Stimulated activated CD8-positive, alpha-beta memory T cell treated with anti-CD3 and anti-CD28 coated beads, Interleukin-2, amount 100 ng/mL, for 48 hours (primary cell): ENCODE results near the gene PLXNA4.
"Not testable (repeated sequence)": the region's sequence is repeated elsewhere in the genome, so short reads cannot be mapped to it uniquely, and the experiment has no call there.

Experiments
- DNase-seq, 2 donors: peaks; one replicate each; pipeline ENCODE4 v3.0.0-alpha.2; 2020; ENCODE audit warnings: low read depth in 2 of 2

PLXNA4 gene

DNA sequence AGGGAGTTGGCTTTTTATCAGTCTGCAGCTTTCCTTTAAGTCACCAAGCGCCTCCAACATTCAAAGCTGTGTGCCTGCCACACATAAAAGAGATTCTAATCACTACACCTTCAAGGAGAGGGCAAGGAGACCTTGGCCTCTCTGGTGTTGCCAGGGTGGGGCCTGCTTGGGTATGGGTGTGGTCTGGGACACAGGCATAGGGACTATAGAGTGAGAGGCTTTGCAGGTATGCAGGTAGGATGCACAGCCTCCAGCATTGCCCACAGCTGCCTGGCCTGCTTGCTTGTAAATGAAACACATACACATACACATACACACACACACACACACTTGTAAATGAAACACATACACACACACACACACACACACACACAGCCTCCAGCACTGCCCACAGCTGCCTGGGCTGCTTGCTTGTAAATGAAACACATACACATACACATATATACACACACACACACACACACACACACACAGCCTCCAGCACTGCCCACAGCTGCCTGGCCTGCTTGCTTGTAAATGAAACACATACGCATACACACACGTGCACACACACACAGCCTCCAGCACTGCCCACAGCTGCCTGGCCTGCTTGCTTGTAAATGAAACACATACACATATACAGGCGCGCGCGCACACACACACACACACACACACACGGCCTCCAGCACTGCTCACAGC, 397.7 kb downstream of the PLXNA4 start:
- DNase-seq, result not testable (repeated sequence)

DNA sequence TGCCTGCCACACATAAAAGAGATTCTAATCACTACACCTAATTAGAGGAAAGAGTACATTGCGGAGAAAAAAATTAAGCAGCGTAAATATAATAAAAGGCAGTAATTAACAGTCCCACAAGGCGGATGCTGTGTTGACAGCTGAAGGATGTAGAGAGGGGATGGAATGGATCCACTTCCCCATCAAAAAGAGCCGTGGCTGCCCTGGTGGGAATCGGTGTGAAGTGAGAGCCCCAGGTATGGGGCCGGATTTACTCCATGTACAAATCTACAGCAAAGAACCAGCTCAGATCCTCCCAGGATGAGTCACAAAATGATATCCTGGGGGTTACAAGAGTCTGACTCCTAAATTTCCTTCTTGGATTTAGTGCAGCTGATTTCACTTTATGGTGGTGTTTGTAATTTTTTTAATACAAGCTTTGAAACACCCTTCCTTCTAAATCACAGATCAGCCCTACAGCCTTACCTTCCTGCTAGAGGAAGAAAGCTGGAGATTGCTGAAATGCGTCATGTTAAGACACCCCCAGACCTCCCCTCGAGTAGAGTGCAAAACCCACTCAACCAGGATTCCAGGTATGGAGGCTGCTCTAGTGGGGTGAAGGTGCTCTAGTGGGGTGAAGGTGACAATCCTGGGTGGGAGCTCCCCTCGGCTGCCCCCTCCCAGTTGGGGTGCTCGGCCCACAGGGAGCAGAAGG, 398.4 kb downstream of the PLXNA4 start:
- no peak for DNase-seq

DNA sequence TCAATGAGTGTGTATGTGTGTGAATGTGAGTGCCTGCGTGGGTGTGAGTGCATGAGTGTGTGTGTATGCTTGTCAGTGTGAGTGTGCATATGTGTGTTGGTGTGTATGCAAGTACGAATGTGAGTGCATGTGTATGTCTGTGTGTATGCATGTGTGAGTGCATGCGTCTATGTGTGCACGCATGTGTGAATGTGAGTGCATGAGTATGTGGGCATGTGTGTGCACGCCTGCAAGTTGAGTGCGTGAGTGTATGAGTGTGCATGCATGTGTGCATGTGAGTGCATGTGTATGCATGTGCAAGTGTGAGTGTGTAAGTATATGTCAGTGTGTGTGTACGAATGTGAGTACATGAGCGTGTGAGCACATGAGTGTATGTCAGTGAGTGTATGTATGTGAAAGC, 399.6 kb downstream of the PLXNA4 start:
- no peak for DNase-seq

DNA sequence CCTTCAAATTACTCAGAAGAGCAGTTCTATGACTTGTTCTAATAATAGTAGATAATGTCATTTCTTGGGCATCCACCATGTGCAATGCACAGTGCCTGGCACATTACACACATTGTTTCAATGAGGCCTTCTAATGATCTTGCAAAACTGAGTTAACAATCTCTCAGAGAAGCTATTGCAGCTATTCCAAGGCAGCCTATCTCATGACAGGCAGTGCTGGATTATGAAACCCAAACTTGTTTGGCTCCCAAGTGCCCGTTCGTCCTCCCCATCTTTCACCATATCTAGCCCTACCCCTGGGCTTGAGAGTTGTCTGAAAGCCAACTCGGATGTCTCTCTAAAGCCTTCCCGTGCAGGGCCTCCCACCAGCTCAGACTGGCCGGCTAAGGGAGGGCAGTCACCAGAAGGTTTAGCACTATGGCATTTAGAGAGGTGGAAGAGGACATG, 405.1 kb downstream of the PLXNA4 start:
- no peak for DNase-seq

DNA sequence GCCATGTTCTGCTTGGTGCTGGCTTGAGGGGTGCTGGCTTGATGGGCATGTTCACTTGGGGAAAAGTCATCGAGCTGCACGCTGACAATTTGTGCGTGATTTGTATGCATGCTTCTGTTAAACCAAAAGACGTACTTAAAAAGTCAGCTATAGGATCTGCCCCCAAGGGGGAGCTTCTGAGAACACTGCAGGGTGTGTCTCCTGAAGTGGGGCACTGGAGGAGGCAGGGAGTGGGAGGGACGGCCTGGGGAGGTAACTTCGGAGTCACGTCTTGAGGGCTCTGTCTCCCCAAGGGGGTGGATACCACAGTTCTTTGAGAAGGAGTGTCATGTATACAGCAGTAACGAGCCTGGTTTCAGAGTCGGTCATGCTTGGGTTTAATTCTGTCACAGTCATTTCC, 406.5 kb downstream of the PLXNA4 start:
- no peak for DNase-seq

DNA sequence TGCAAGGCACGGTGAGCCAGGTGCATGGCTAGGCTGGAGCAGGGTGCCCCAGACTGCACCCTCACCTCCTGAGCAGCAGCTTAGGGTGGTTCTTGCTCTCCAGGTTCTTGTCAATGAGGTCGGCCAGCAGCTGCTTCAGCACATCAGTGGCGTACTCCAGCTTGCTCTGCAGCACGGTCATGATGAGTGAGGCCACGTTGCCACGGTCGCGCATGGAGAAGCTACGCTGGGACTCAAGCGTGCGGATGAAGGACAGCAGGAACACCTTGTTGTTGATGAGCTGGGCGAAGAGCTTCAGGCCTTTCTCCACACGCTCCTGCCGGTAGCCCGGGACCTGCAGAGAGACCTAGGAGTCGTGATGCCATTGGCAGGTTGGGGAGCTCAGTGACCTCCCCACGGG, 408.0 kb downstream of the PLXNA4 start:
- DNase-seq, result no peak

DNA sequence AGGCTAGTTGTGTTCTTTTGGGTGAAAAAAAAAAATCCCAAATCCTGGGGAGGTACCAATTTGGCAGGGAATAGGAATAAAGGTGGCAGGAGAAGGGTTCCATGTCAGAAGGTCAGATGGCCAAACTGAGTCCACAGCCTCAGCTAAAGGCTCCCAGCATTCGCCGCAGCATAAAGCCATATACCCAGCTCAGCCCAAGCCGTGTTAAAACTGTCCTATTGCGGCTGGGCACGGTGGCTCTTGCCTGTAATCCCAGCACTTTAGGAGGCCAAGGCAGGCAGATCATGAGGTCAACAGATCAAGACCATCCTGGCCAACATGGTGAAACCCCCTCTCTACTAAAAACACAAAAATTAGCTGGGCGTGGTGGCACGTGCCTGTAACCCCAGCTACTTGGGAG, 410.6 kb downstream of the PLXNA4 start:
- DNase-seq, result not testable (repeated sequence)

DNA sequence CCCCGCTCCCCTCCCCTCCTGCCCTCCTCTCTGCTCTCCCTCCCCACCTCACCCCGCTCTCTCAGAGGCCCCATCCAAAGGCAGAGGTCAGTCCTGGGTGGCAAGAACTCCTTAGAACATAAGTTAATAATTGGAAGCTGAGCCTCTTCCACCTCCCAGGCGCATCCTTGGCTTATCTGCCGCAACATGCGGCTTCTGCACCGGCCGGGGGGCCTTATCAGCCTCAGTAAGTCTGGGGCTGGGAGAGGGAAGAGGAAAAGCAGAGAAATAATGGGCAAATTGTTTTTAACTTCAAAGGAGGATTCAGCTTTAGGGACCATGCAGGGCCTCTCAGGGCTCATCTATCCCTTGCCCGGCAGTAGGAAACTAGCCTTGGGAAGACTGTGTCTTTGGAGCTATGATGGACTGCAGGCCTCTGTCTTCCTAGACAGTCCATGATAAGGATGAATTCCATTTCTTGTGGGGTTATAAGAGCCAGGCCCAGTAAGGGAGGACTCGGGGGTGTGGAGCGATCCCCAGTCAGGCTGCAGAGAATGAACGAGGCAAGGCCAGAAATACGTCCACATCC, 411.6 kb downstream of the PLXNA4 start:
- no peak for DNase-seq

DNA sequence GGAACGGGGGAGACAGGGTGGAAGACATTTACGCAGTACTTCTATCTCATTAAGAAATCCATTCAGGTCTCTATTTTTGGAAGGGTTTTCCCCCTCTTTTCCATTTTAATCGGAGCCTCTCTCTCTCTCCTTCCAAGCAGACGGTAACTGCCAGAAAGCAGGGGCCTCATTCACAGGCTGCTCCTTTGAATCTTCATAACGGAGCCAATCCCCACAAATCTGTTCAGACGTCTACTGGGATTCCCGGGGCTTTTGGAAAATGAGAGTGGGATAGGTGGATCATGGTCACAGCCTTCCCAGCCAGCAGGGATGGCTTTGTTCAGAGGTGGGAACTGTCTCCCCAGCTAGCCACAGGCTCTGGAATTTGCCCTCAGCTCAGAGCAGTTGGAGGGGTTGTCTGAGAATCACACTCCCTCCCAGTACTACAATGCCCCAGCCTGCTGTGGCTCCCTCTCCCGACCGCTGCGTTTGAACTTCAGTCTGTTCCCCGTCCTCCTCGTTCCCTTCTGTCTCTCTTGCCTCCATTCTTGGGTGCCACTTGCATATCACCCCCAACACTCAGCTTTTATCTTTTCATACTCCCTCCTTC, 413.6 kb downstream of the PLXNA4 start:
- no peak for DNase-seq

DNA sequence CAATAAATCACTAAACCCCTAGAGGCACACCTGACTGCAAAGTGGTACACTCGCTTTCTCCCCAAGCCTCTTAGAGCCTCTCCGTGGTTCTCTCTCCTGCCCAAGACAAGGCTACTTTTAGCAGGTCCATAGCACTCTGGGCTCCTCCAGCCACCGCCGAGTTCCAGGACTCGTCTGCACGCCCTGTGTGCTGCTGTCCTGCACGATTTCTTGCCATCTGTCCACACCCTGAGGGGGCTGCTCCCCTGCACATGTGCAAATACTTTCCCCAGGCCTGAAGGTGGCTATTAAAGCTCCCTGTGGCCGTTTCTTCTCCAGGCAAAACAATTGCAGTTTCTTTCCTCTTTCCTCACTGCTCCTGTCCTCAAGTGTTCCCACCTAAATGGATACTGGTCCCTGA, 414.3 kb downstream of the PLXNA4 start:
- no peak for DNase-seq

DNA sequence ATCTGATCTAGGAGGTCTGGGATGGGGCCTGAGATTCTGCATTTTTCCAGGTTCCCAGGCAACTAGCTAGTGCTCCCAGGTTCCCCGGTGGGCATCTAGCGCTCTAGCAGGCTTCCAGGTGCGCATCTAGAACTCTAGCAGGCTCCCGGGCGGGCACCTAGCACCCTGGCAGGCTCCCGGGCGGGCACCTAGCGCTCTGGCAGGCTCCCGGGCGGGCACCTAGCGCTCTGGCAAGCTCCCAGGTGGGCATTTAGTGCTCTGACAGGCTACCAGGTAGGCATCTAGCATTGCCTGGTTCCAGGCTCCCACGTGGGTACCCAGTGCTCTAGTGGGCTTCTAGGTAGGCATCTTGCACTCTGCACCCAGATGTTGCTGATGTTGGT, 414.7 kb downstream of the PLXNA4 start:
- DNase-seq, result no peak

DNA sequence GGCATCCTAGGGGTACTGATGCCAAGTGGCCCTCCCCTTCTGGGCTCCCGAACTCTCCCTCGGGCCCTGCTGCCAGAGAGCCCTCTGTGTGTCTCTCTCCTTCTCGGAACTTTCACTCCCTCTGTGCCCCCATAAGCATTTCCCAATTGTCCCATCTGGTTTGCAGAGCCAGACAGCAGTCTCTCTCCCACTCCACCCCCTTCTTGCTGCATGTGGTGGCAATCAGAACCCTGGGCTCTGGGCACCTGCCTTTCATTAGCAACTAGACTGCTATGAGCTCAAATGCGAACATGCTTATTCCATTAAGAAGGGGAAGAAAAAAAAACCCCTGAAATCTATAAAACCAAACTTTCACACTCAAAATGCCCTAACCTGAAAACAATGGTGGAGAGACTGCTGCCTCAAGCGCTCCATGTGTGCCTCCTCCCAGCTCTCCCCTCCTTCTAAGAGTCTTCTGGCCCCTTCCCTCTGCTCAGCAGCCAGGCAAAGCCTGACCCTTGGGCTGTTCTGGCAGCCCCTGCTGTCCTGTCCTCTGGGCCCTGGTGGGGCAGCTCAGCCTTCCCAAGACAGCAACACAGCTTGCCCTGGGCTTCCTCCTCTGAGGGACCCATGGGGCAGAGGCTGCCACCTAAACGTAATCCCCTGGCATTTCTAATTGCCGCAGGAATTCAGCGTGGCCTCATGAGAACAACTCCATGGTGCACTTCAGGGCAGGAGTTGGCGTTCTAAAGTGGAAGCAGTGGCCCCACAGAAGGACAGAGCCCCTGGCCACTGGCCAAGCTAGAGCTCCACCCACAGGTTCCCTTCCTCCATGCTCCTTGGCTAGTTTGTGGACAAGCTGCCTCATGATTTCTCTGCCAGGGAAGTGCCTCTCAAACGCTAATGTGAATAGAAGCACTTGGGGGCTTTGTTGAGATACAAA, 415.4 kb downstream of the PLXNA4 start:
- DNase-seq, result no peak

DNA sequence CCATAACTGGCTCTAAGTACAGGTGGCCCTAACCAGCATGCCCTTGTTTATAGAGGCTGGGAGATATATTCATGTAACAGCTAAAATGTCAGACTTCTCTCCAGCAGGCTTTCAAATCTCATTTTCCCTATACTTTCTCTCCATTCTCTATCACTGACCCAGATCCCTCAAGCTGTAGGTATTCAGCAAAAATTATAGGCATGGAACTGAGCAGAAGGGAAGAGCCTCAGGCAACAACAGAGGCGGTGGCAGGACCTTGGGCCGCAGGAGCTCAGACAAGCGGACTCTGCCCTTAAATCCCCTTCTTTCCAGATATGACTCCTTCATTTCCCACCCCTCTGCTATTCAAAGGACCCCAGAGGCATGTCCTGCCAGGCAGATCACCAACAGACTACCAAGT, 417.4 kb downstream of the PLXNA4 start:
- no peak for DNase-seq

DNA sequence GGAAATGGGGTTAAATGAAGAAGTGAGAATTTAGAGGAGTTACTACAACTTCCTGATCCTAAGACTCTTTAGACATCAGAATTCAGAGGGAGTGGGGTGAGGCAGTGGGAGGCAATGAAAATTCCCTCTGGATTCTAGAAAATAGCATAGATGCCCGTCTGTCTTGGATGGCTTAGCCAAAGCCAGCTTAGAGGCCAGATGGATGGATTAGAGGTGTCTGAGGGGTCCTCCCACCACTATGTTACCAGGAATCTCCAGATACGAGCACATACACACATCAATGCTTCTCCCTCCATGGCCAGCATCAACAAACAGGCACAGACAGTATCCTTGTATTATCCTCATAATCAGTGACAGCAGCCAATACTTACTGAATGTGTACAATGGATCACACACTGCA, 418.1 kb downstream of the PLXNA4 start:
- DNase-seq, result no peak

DNA sequence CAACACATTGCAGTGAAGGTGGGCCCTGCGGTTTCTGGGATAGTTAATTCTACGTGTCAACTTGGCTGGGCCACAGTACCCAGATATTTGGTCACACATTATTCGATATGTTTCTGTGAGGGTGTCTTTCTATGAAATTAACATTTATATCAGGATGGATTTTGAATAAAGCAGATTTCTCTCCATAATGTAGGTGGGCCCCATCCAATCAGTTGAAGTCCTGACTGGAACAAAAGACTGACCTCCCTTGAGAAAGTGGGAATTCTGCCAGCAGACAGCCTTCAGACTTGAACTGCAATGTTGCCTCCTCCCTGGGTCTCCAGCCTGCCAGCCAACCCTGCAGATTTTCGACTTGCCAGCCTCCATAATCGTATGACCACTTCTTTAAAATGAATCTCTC, 420.6 kb downstream of the PLXNA4 start:
- DNase-seq, result no peak

DNA sequence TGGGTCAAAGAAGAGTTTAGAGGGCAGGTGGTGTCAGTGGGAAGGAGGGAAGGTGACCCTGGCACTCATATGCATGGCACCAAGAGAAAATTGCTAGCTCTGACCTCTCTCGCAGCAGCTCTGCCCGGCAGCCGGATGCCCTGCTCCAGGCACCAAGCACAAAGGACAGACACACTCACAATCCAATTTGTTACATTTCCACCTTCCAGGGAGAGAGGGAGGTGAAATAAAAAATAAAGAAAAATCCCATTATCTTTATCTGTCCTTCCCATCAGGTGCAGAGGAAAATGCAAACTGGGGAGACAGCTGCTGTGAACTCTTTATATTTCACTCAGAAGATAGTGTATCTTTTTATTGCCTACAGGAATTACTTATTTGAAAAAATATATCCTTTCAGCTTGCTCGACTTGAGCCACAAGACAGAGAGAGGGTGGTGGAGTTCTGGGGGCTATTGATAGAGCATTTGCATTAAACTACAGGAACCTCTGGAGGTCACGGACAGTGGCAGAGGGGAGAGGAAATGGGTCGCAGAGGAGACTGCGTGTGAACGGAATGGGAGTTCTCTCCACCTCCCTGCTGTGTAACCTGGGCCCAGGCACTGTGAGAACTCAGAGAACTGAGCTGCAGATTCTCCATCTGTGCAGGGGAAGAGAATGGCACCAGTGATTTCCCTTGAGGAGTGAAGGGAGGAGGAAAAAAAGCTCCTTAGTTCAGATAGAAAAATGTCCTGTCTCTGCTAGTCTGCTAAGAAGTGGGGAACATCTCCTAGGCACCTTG, 421.4 kb downstream of the PLXNA4 start:
- no peak for DNase-seq

DNA sequence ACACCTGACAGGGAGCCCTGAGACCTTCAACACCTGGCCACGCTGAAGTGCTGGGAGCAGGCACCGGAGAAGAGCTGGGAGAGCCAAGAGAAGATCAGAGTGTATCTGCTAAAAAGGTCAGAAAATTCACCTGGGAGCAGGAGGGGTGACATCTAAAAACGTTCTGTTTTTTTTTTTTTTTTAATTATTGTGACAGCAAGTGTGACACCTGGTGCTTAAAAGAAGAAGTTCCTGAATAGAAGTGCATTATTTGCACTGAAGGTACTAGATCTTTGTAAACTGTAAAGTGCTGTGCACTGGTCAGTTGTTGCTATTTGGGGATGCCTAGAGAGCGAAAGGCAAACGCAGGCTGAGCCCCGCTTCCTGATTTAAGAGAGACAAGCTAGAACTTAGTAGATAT, 422.0 kb downstream of the PLXNA4 start:
- no peak for DNase-seq

DNA sequence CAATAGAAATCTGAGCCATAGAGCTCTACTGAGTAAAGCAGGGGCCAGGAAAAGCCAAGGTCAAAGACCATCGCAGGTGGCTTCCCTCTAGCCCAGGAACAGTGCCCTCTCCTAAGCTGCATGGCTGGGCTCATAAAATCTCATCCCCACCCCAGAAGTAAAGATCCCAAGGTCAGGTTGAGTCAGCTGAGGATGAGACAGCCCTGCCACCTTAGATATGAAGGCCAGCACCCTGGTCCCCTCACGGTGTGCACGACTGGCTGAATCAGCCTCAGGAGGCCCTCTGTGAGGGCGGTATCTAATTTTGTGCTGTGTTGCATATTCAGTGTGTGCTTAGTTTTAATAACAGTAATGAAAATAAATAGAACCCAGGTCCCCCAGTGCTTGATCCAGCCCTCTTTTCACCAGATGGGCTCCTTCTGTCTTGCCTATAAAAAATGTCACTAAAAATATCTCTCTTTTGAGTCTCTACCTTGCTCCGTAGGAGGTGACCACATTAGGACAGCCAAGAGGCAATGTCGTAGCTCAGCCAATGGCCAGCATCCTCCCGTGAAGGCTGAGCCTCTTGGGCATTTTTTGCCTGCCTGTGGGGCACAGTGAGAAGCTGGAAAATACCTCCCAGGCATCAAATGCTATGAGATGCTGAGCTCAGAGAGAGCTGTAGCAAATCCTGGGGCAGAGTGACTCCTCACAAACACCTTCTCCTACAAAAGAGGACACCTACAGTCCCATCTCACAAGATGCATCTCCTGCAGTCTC, 424.0 kb downstream of the PLXNA4 start:
- no peak for DNase-seq

DNA sequence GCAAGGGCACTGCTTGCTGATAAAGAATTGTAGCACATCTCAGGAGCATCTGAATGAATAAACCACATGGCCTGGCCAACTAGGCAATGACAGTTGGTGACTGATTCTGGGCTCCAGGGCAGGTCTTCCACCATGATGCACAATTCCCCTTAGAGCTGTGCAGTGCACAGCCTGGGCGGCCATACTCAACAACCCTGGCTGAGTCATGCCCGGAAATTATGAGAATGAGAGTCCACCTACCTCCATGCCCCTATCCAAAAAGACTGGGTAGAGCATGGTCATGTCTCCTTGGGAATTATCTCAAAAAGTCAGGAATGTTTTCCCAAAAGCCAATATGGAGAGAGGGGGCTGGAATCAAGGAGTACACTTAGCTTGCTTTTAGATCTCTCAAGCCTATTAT, 425.6 kb downstream of the PLXNA4 start:
- DNase-seq, result no peak
